HCT116 (cell line): ENCODE data around the gene SIAH2. TPM values are rescaled to one million over a fixed set of nuclear protein-coding genes. Genes with fewer than 3 reads are reported as not detected.

Source experiments
- ATAC-seq: fragments of 200-7000 bp; cut with Tn5 transposase; 2 replicates; pipeline ENCODE4 v1.9.1; 2020; ENCODE audit warnings: mild to moderate bottlenecking, moderate library complexity
- BruUV-seq: library from RNA; stranded (reverse); fragments of 400-500 nt; replicated peaks from 2 replicates; lab custom pipeline; 2021; lab: Mats Ljungman, UMichigan
- CTCF ChIA-PET: fragments of 300-600 bp; sonication (Branson Sonifier 250); formaldehyde crosslinking; loops from one replicate; lab custom pipeline; 2021; ENCODE audit warnings: antibody characterized with exemption; lab: Charles Lee
- POLR2A ChIA-PET: fragments of 300-600, 350-600 bp; sonication (Branson Sonifier 250); formaldehyde crosslinking; loops from one replicate; lab custom pipeline; 2021; ENCODE audit warnings: antibody characterized with exemption; lab: Charles Lee
- RAD21 ChIA-PET, 2 experiments: fragments of 300-600 bp; sonication (Branson Sonifier 250); formaldehyde crosslinking; loops; one replicate each; lab custom pipeline; 2023; ENCODE audit warnings: low total read pairs in 2 of 2; ENCODE audit not compliant: uncharacterized antibody in 2 of 2, unreplicated experiment in 2 of 2, low non-redundant PET in 1 of 2; lab: Charles Lee
- DNase-seq: peaks from one replicate; pipeline ENCODE4 v3.0.0-alpha.2; 2010; ENCODE audit warnings: low read depth, low spot score
- H2AFZ ChIP-seq: fragments of 200-600 bp; shearing (Covaris generic), sonication (generic); 2 replicates; pipeline ENCODE4 v1.6.1; 2017; ENCODE audit warnings: low read depth, mixed run types, mixed read lengths, antibody characterized with exemption, low read length; ENCODE audit not compliant: poor library complexity, severe bottlenecking
- H3K27ac ChIP-seq: 2 replicates; pipeline ENCODE4 v1.5.1; 2012; ENCODE audit warnings: low read depth, low read length
- H3K27me3 ChIP-seq: fragments of 200-600 bp; sonication (generic); 2 replicates; pipeline ENCODE4 v1.6.1; 2016; ENCODE audit warnings: mixed run types, low read length, mixed read lengths; ENCODE audit not compliant: insufficient read depth
- H3K36me3 ChIP-seq, 2 experiments: fragments of 200-500 bp in 1 of 2; fragments of 200-600 bp in 1 of 2; sonication (Bioruptor generic) in 1 of 2; sonication (generic) in 1 of 2; 2 replicates each; pipeline versions ENCODE4 v1.5.1 to v1.6.1; 2014 to 2016; ENCODE audit warnings: low read length in 2 of 2, inconsistent platforms in 1 of 2, mixed read lengths in 1 of 2, mixed run types in 1 of 2; ENCODE audit not compliant: insufficient read depth in 2 of 2, control insufficient read depth in 1 of 2
- H3K4me1 ChIP-seq, 2 experiments: fragments of 200-600 bp in 1 of 2; sonication (generic) in 1 of 2; 2 replicates each; pipeline versions ENCODE4 v1.5.1 to v1.6.1; 2012 to 2017; ENCODE audit warnings: low read length in 2 of 2, inconsistent platforms in 1 of 2, mild to moderate bottlenecking in 1 of 2, mixed read lengths in 1 of 2, mixed run types in 1 of 2, moderate library complexity in 1 of 2; ENCODE audit not compliant: insufficient read depth in 2 of 2, control insufficient read depth in 1 of 2
- H3K4me2 ChIP-seq: fragments of 200-600 bp; sonication (generic); 2 replicates; pipeline ENCODE4 v1.6.1; 2017; ENCODE audit warnings: mixed run types, low read length, mixed read lengths
- H3K4me3 ChIP-seq, 2 experiments: fragments of 200-600 bp in 1 of 2; sonication (generic) in 1 of 2; replicated peaks in 1 of 2; 2 replicates each; pipeline ENCODE4 v1.5.1; 2011 to 2016; ENCODE audit warnings: low read length in 2 of 2, control low read depth in 1 of 2, low read depth in 1 of 2, mild to moderate bottlenecking in 1 of 2, mixed read lengths in 1 of 2, mixed run types in 1 of 2
- H3K79me2 ChIP-seq: fragments of 200-600 bp; sonication (generic); 2 replicates; pipeline ENCODE4 v1.6.1; 2017; ENCODE audit warnings: mild to moderate bottlenecking, mixed run types, low read length, moderate library complexity, mixed read lengths; ENCODE audit not compliant: insufficient read depth
- H3K9ac ChIP-seq: fragments of 200-600 bp; sonication (generic); 2 replicates; pipeline ENCODE4 v1.6.1; 2016; ENCODE audit warnings: low read length, mixed read lengths
- H3K9me2 ChIP-seq: fragments of 200-600 bp; sonication (generic), shearing (Covaris generic); 2 replicates; pipeline ENCODE4 v1.6.1; 2017; ENCODE audit warnings: mixed run types, mild to moderate bottlenecking, moderate library complexity; ENCODE audit not compliant: insufficient read depth
- H3K9me3 ChIP-seq, 2 experiments: fragments of 200-500 bp in 1 of 2; fragments of 200-600 bp in 1 of 2; sonication (Bioruptor generic) in 1 of 2; sonication (generic) in 1 of 2; 2 replicates each; pipeline ENCODE4 v1.6.1; 2014 to 2017; ENCODE audit warnings: low read length in 2 of 2, mixed read lengths in 2 of 2, inconsistent platforms in 1 of 2, low read depth in 1 of 2, mild to moderate bottlenecking in 1 of 2, mixed run types in 1 of 2, moderate library complexity in 1 of 2; ENCODE audit not compliant: control insufficient read depth in 1 of 2, insufficient read depth in 1 of 2
- H4K20me1 ChIP-seq: fragments of 200-600 bp; sonication (generic), shearing (Covaris generic); 2 replicates; pipeline ENCODE4 v1.6.1; 2017; ENCODE audit warnings: mixed run types, mild to moderate bottlenecking, moderate library complexity; ENCODE audit not compliant: insufficient read depth
- CBX3 ChIP-seq: IDR thresholded peaks from 2 replicates; pipeline ENCODE4 v1.6.1; 2012; ENCODE audit warnings: low read depth
- EGR1 ChIP-seq: IDR thresholded peaks from 2 replicates; pipeline ENCODE4 v1.6.1; 2012; ENCODE audit warnings: low read depth
- ELF1 ChIP-seq: IDR thresholded peaks from 2 replicates; pipeline ENCODE4 v1.6.1; 2012; ENCODE audit warnings: low read depth, borderline replicate concordance
- EZH2phosphoT487 ChIP-seq: fragments of 200-600 bp; IDR thresholded peaks from 2 replicates; pipeline ENCODE4 v1.6.1; 2018; ENCODE audit warnings: antibody characterized with exemption, borderline replicate concordance
- FOSL1 ChIP-seq: IDR thresholded peaks from 2 replicates; pipeline ENCODE4 v1.6.1; 2012; ENCODE audit warnings: low read depth
- JUND ChIP-seq: IDR thresholded peaks from 2 replicates; pipeline ENCODE4 v1.6.1; 2012
- MAX ChIP-seq: IDR thresholded peaks from 2 replicates; pipeline ENCODE4 v1.6.1; 2012
- RAD21 ChIP-seq: IDR thresholded peaks from 2 replicates; pipeline ENCODE4 v1.6.1; 2012; ENCODE audit warnings: low read depth, mild to moderate bottlenecking
- REST ChIP-seq: IDR thresholded peaks from 2 replicates; pipeline ENCODE4 v1.6.1; 2012; ENCODE audit warnings: low read depth
- SIN3A ChIP-seq: IDR thresholded peaks from 2 replicates; pipeline ENCODE4 v1.6.1; 2012; ENCODE audit warnings: low read depth
- SP1 ChIP-seq: IDR thresholded peaks from 2 replicates; pipeline ENCODE4 v1.6.1; 2012; ENCODE audit warnings: low read depth
- SRF ChIP-seq: IDR thresholded peaks from 2 replicates; pipeline ENCODE4 v1.6.1; 2012; ENCODE audit warnings: low read depth
- TCF7L2 ChIP-seq: IDR thresholded peaks from 2 replicates; pipeline ENCODE4 v1.7.0; 2011; ENCODE audit warnings: borderline replicate concordance, inconsistent platforms; ENCODE audit not compliant: insufficient read depth, insufficient read length; ENCODE audit errors: extremely low read depth
- YY1 ChIP-seq: IDR thresholded peaks from 2 replicates; pipeline ENCODE4 v1.6.1; 2011; ENCODE audit warnings: low read length, low read depth, moderate library complexity, mild to moderate bottlenecking; ENCODE audit not compliant: insufficient replicate concordance; ENCODE audit errors: extremely low read depth
- ZNF274 ChIP-seq: fragments of 200-500 bp; sonication (Bioruptor generic); IDR thresholded peaks from 2 replicates; pipeline ENCODE4 v1.6.1; 2014; ENCODE audit warnings: mild to moderate bottlenecking, low read depth, low read length, inconsistent platforms
- intact Hi-C: fragments of 100-400 bp; cut with micrococcal nuclease; formaldehyde crosslinking; loops from 2 replicates; pipeline ENCODE4 v1.10.0; 2022
- total RNA-seq: library from RNA; stranded (reverse); gene quantifications from one replicate; pipeline ENCODE4 v1.2.1, GENCODE V29; 2021; ENCODE audit not compliant: unreplicated experiment

The SIAH2 gene
- total RNA-seq, 1 experiment from 2014 or later, result 39.9 TPM

GRCh38 chr3:150771600-150771999 is 8.6 kb upstream of the SIAH2 start:
- Histone ChIP-seq H3K9me3 (no peaks in the 10 kb centered on the region), H3K27ac (no peak overlapping the region), H3K9me2 (no peaks in the 10 kb centered on the region), H2AFZ (no peak overlapping the region), H3K4me2 (no peak overlapping the region), H3K79me2 (no peaks in the 10 kb centered on the region), H3K4me1 (no peaks in the 10 kb centered on the region), H3K4me3 (no peak overlapping the region), H3K36me3 (no peaks in the 10 kb centered on the region), H3K9ac (no peak overlapping the region), H4K20me1 (no peaks in the 10 kb centered on the region), H3K27me3 (no peaks in the 10 kb centered on the region)
- ChIA-PET RAD21 (no interaction called here), POLR2A (interaction anchor here (1.4 kb wide), 1 partner anchor 8 kb away, joined by 8 read pairs; the partner anchor contains the start of gene SIAH2), CTCF (interaction anchor here (1.6 kb wide), 1 partner anchor 59 kb away, joined by 4 read pairs; no protein-coding TSS in a partner anchor)
- no peak for DNase-seq
- intact Hi-C loops, result no loop called here
- TF ChIP-seq EZH2phosphoT487 (no peak), RAD21 (no peak), SIN3A (no peak), FOSL1 (no peak), CBX3 (no peak), SP1 (no peak), ZNF274 (no peak), MAX (no peak), ELF1 (no peak), YY1 (no peak), SRF (no peak)
- no TSS peak for BruUV-seq
- peak; percentile 68 for ATAC-seq

- Histone ChIP-seq H3K36me3 (no peaks in the 10 kb centered on the region), H3K9ac (no peak overlapping the region), H3K27me3 (no peaks in the 10 kb centered on the region), H3K27ac (no peak overlapping the region), H3K9me2 (no peaks in the 10 kb centered on the region), H3K9me3 (no peaks in the 10 kb centered on the region), H2AFZ (no peak overlapping the region), H3K4me1 (peaks cover 8 to 9% of the 10 kb centered on the region in 2 experiments), H3K4me3 (no peak overlapping the region), H3K4me2 (no peak overlapping the region), H3K79me2 (no peaks in the 10 kb centered on the region), H4K20me1 (no peaks in the 10 kb centered on the region)
- ATAC-seq (no peak), DNase-seq (no peak)
- TF ChIP-seq REST, result no peak
- TF ChIP-seq SIN3A, result no peak
- no peak for TF ChIP-seq SP1
- no peak for TF ChIP-seq FOSL1
- no peak for TF ChIP-seq SRF
- TF ChIP-seq ELF1, result no peak
- TF ChIP-seq TCF7L2, result no peak
- no peak for TF ChIP-seq RAD21
- TF ChIP-seq EGR1, result no peak
- TF ChIP-seq JUND, result no peak
- RAD21 ChIA-PET, result no interaction called here
- CTCF ChIA-PET, result no interaction called here
- POLR2A ChIA-PET, result no interaction called here
- BruUV-seq, result no TSS peak
- intact Hi-C loops, result no loop called here
Observed at GRCh38 chr3:150770681-150771080, 7.7 kb upstream of the SIAH2 start.
